ENCODE data around the gene ATOH1. TPM values are rescaled to one million over a fixed set of nuclear protein-coding genes. Genes with fewer than 3 reads are reported as not detected.

ATOH1 gene
- total RNA-seq, 1 experiment from 2014 or later: not detected

DNA sequence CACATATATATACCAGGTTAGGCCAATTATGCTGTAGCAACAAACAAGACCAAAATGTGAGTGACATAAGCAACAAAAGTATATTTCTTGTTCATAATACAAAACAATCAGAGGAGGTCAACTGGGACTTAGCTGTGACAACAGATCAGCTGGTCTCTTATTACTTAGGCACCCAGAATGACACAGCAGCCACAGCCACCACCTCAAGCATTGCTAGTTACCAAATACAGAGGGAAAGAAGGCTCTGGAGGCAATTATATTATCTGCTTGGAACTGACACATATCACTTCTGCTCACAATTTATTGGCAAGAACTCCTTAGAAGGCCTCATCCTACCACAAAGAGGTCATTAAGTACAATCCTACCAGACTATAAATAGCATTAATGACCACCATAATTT lies 15.2 kb downstream of the ATOH1 start:
- H2AK5ac ChIP-seq (ENCODE audit: insufficient read length, low read length): no peak overlapping the region
- H4K8ac ChIP-seq (replicated peaks; ENCODE audit: insufficient read length, low read depth, low read length): no peak overlapping the region
- no peak overlapping the region for H3K56ac ChIP-seq (ENCODE audit: insufficient read length, low read depth, low read length)
- no peaks in the 10 kb centered on the region for H3K23me2 ChIP-seq (ENCODE audit: insufficient read length, low read depth, low read length, poor library complexity, severe bottlenecking)
- H3K18ac ChIP-seq (ENCODE audit: insufficient read length, low read depth, low read length): no peak overlapping the region
- Mint-ChIP-seq H3K27ac (no peak overlapping the region), H3K36me3 (ENCODE audit: insufficient read depth in 1 of 3, low read depth in 3 of 3) (no peaks in the 10 kb centered on the region), H3K9me3 (no peaks in the 10 kb centered on the region), H3K4me3 (no peak overlapping the region), H3K27me3 (ENCODE audit: low read depth) (peaks cover 61% of the 10 kb centered on the region), H3K4me1 (no peaks in the 10 kb centered on the region; a peak in 2 of 4 replicates)
- no peaks in the 10 kb centered on the region for H3K79me1 ChIP-seq (ENCODE audit: insufficient read depth, low read depth, low read length, poor library complexity, severe bottlenecking)
- DNase-seq: no peak
- H3K4me2 ChIP-seq (ENCODE audit: insufficient read depth, insufficient read length, low read length): no peak overlapping the region
- no peak overlapping the region for H4K91ac ChIP-seq (ENCODE audit: insufficient read length, low read depth, low read length)
- no peak overlapping the region for H3K14ac ChIP-seq (ENCODE audit: insufficient read depth, low read length)
- no peak overlapping the region for H3K9ac ChIP-seq (ENCODE audit: extremely low read depth, insufficient read length, low read length)
- H4K5ac ChIP-seq (ENCODE audit: insufficient read length, low read depth, low read length): no peak overlapping the region
- H4K20me1 ChIP-seq (ENCODE audit: control insufficient read depth, insufficient read depth, insufficient read length): no peaks in the 10 kb centered on the region
- H3K9me3 ChIP-seq (ENCODE audit: control insufficient read depth, low read depth, low read length): no peaks in the 10 kb centered on the region
- H2AFZ ChIP-seq (ENCODE audit: low read length): no peak overlapping the region
- H3K27ac ChIP-seq (ENCODE audit: insufficient read length, low read depth, low read length): no peak overlapping the region
- H3K27me3 ChIP-seq (ENCODE audit: insufficient read depth, low read length): peaks cover 2% of the 10 kb centered on the region; the same call in 1 of the 2 replicates
- no peak overlapping the region for H2BK5ac ChIP-seq (ENCODE audit: insufficient read length, low read length)
- H3K4me1 ChIP-seq (ENCODE audit: insufficient read depth, low read length): no peaks in the 10 kb centered on the region
- H3K23ac ChIP-seq (ENCODE audit: insufficient read length, low read depth, low read length): no peak overlapping the region
- H2BK12ac ChIP-seq (ENCODE audit: insufficient read length, low read depth, low read length): no peak overlapping the region
- H3K4ac ChIP-seq (ENCODE audit: low read depth, low read length): no peak overlapping the region
- no peak overlapping the region for H2BK15ac ChIP-seq (ENCODE audit: low read depth, low read length)
- H3K79me2 ChIP-seq (ENCODE audit: insufficient read depth, low read length): no peaks in the 10 kb centered on the region
- no peak for TF ChIP-seq CTCF (conservative IDR thresholded peaks at IDR 0.05)
- H2BK20ac ChIP-seq (ENCODE audit: low read depth, low read length, poor library complexity, severe bottlenecking): no peak overlapping the region
- H2BK120ac ChIP-seq (ENCODE audit: low read depth, low read length, poor library complexity, severe bottlenecking): no peak overlapping the region
- no peak overlapping the region for H3T11ph ChIP-seq (ENCODE audit: low read length)

Measured in H9 (cell line).